ENCODE data around the gene RSPO4. TPM values are rescaled to one million over a fixed set of nuclear protein-coding genes. Genes with fewer than 3 reads are reported as not detected.
"Not testable (repeated sequence)": the region's sequence is repeated elsewhere in the genome, so short reads cannot be mapped to it uniquely, and the experiment has no call there.

Gene RSPO4
- total and polyA plus RNA-seq, 2 of the 13 experiments (the other 11 are each of a cell fraction or from before 2014, with no cell fraction given), result not detected

GRCh38 chr20:986733-987355 is 15.3 kb downstream of the RSPO4 start (continued):
- TF ChIP-seq ZNF124 (CRISPR knock-in tag; IDR thresholded peaks at IDR 0.05) (no peak), MEIS2 (CRISPR knock-in tag; IDR thresholded peaks at IDR 0.05) (no peak), ZNF350 (CRISPR knock-in tag; IDR thresholded peaks at IDR 0.05; ENCODE audit: borderline replicate concordance, low read depth) (no peak), ZNF260 (CRISPR knock-in tag; IDR thresholded peaks at IDR 0.05; ENCODE audit: borderline replicate concordance, low read depth) (no peak), HNF4A (CRISPR knock-in tag; IDR thresholded peaks at IDR 0.05) (no peak), EHMT2 (IDR thresholded peaks at IDR 0.05; ENCODE audit: borderline replicate concordance, low read depth, low read length) (no peak)

GRCh38 chr20:984994-985393 is 17.1 kb downstream of the RSPO4 start:
- H3K36me3 ChIP-seq (replicated peaks in 1 of 2; ENCODE audit: control insufficient read depth in 1 of 2, insufficient read depth in 2 of 2, low read length in 2 of 2); H3K4me1 ChIP-seq (ENCODE audit: insufficient read depth, low read length); H3K4me3 ChIP-seq (replicated peaks in 1 of 3; ENCODE audit: insufficient read depth in 1 of 3, low read depth in 2 of 3, low read length in 3 of 3); H4K20me1 ChIP-seq (ENCODE audit: insufficient read depth, low read length); H3K79me2 ChIP-seq (ENCODE audit: insufficient read depth, low read length); POLR2A ChIA-PET; ATAC-seq; CTCF ChIA-PET (ENCODE audit: low intra/inter-chr PET ratio, low total read pairs); in situ Hi-C loops (cut with HindIII; ENCODE audit: extremely low pct_ligation_motif_present, low pct_unique_long_range_greater_than_20kb); DNase-seq (ENCODE audit: low spot score); FAIRE-seq; H3K27ac ChIP-seq (ENCODE audit: extremely low read length, insufficient read depth, low read length); BruUV-seq (replicated peaks); intact Hi-C loops (cut with micrococcal nuclease; ENCODE audit: unreplicated experiment); H3K9me3 ChIP-seq (ENCODE audit: low read length); H3K9ac ChIP-seq (ENCODE audit: insufficient read depth, low read depth, low read length); H3K4me2 ChIP-seq (ENCODE audit: low read depth, low read length); H2AFZ ChIP-seq (ENCODE audit: low read length): not testable (repeated sequence)
- peaks cover 2 to 31% of the 10 kb centered on the region in 2 experiments; a peak in 4 of 5 replicates for H3K27me3 ChIP-seq (ENCODE audit: control insufficient read depth in 1 of 2, insufficient read depth in 2 of 2, low read length in 2 of 2)
- 27% methylated on average over 1 of the region's 1 CpG for WGBS (ENCODE audit: low lambda C conversion rate)

- no peak overlapping the region for H3K27ac ChIP-seq (ENCODE audit: extremely low read length, insufficient read depth, low read length)
- in situ Hi-C loops (cut with HindIII; ENCODE audit: extremely low pct_ligation_motif_present, low pct_unique_long_range_greater_than_20kb) (no loop called here), intact Hi-C loops (cut with micrococcal nuclease; ENCODE audit: unreplicated experiment) (no loop called here)
- CTCF ChIA-PET (ENCODE audit: low intra/inter-chr PET ratio, low total read pairs), result no interaction called here
- no peak for ATAC-seq
- H4K20me1 ChIP-seq (ENCODE audit: insufficient read depth, low read length), result no peaks in the 10 kb centered on the region
- BruUV-seq (replicated peaks), result no TSS peak
- H2AFZ ChIP-seq (ENCODE audit: low read length), result no peak overlapping the region
- FAIRE-seq, result no peak
- no peak overlapping the region for H3K4me2 ChIP-seq (ENCODE audit: low read depth, low read length)
- no peaks in the 10 kb centered on the region for H3K79me2 ChIP-seq (ENCODE audit: insufficient read depth, low read length)
- POLR2A ChIA-PET, result no interaction called here
- no peaks in the 10 kb centered on the region for H3K4me1 ChIP-seq (ENCODE audit: insufficient read depth, low read length)
- no peak for DNase-seq (ENCODE audit: low spot score)
- WGBS (ENCODE audit: low lambda C conversion rate), result 2% methylated on average over 9 of the region's 9 CpGs
- no peak overlapping the region for H3K9ac ChIP-seq (ENCODE audit: insufficient read depth, low read depth, low read length)
- no peak overlapping the region for H3K4me3 ChIP-seq (replicated peaks in 1 of 3; ENCODE audit: insufficient read depth in 1 of 3, low read depth in 2 of 3, low read length in 3 of 3)
- H3K27me3 ChIP-seq (ENCODE audit: control insufficient read depth in 1 of 2, insufficient read depth in 2 of 2, low read length in 2 of 2), result peaks cover 0 to 23% of the 10 kb centered on the region in 2 experiments; a peak in 2 of 5 replicates
- no peaks in the 10 kb centered on the region for H3K9me3 ChIP-seq (ENCODE audit: low read length)
- no peaks in the 10 kb centered on the region for H3K36me3 ChIP-seq (replicated peaks in 1 of 2; ENCODE audit: control insufficient read depth in 1 of 2, insufficient read depth in 2 of 2, low read length in 2 of 2)
- TF ChIP-seq DMAP1 (CRISPR knock-in tag; IDR thresholded peaks at IDR 0.05), result no peak
- no peak for TF ChIP-seq ZNF891 (CRISPR knock-in tag; IDR thresholded peaks at IDR 0.05)
- TF ChIP-seq ZBTB10 (CRISPR knock-in tag; IDR thresholded peaks at IDR 0.05; ENCODE audit: borderline replicate concordance), result no peak
- no peak for TF ChIP-seq ZIK1 (CRISPR knock-in tag; IDR thresholded peaks at IDR 0.05; ENCODE audit: borderline replicate concordance, low read depth)
- no peak for TF ChIP-seq PHF5A (CRISPR knock-in tag; IDR thresholded peaks at IDR 0.05; ENCODE audit: low read depth, unreplicated experiment)
- no peak for TF ChIP-seq ZNF552 (CRISPR knock-in tag; IDR thresholded peaks at IDR 0.05; ENCODE audit: borderline replicate concordance)
- TF ChIP-seq PAF1 (CRISPR knock-in tag; IDR thresholded peaks at IDR 0.05), result no peak
- no peak for TF ChIP-seq PTBP1 (IDR thresholded peaks at IDR 0.05; ENCODE audit: low read depth, low read length, poor library complexity, severe bottlenecking)
These were observed 19.4 kb downstream of the RSPO4 start for GRCh38 chr20:982754-983153.
